Ectodermal cell (in vitro differentiated cells): ENCODE results near the gene SIPA1.

Experiments
- H3K27ac ChIP-seq: 2 replicates; pipeline ENCODE4 v1.7.0; 2013; ENCODE audit warnings: mild to moderate bottlenecking, low read depth, low read length; ENCODE audit not compliant: insufficient read depth, poor library complexity, severe bottlenecking
- H3K27me3 ChIP-seq: 2 replicates; pipeline ENCODE4 v1.7.0; 2013; ENCODE audit warnings: mild to moderate bottlenecking, low read length; ENCODE audit not compliant: insufficient read depth, control insufficient read depth, poor library complexity, severe bottlenecking
- H3K36me3 ChIP-seq: one replicate; pipeline ENCODE4 v1.7.0; 2013; ENCODE audit warnings: low read length; ENCODE audit not compliant: control insufficient read depth, insufficient read depth
- H3K4me1 ChIP-seq: one replicate; pipeline ENCODE4 v1.7.0; 2013; ENCODE audit warnings: low read length; ENCODE audit not compliant: control insufficient read depth, insufficient read depth
- H3K4me3 ChIP-seq: 2 replicates; pipeline ENCODE4 v1.7.0; 2013; ENCODE audit warnings: low read depth, low read length, control low read depth; ENCODE audit not compliant: insufficient read depth
- H3K9me3 ChIP-seq: 2 replicates; pipeline ENCODE4 v1.7.0; 2013; ENCODE audit warnings: mild to moderate bottlenecking, low read length, moderate library complexity; ENCODE audit not compliant: control insufficient read depth
- WGBS, 2 experiments: methylation state at CpG; one replicate each; pipeline ENCODE4 v1.1.7; 2013; ENCODE audit warnings: missing lambda C conversion rate in 2 of 2; 5-methylcytosine and 5-hydroxymethylcytosine counted together

The SIPA1 gene

DNA sequence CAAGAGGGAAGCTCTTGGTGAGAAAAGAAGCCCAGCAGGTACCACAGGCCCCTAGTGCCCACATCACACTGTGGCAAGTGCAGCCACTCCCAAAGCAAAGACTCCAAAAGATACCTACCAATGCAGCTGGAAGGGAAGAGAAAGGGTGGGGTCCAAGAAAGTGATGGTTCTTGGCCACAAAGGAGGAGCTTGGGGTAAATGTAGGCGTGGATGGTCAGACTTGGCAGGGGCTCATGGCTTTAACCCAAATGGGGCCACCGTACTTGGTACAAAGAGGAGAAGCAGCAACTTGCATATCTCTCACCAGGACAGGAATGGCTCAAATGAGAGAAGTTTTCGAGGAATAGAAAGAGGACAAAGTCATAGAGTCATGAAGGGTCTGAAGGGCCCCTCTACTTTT lies 28.7 kb upstream of the SIPA1 start:
- peaks cover 26% of the 10 kb centered on the region for H3K4me1 ChIP-seq
- H3K36me3 ChIP-seq = peaks cover 12% of the 10 kb centered on the region
- H3K27me3 ChIP-seq = no peaks in the 10 kb centered on the region
- H3K9me3 ChIP-seq = no peaks in the 10 kb centered on the region
- H3K27ac ChIP-seq = no peak overlapping the region
- no peak overlapping the region for H3K4me3 ChIP-seq
- WGBS, 2 experiments = 94 to 96% methylated on average over 3 of the region's 3 CpGs

GRCh38 chr11:65609665-65610064 lies 28.2 kb upstream of the SIPA1 start:
- H3K9me3 ChIP-seq = no peaks in the 10 kb centered on the region
- peaks cover 11% of the 10 kb centered on the region for H3K36me3 ChIP-seq
- peaks cover 26% of the 10 kb centered on the region for H3K4me1 ChIP-seq
- H3K27me3 ChIP-seq = no peaks in the 10 kb centered on the region
- no peak overlapping the region for H3K4me3 ChIP-seq
- no peak overlapping the region for H3K27ac ChIP-seq
- 93 to 95% methylated on average over 5 of the region's 5 CpGs for WGBS, 2 experiments

DNA sequence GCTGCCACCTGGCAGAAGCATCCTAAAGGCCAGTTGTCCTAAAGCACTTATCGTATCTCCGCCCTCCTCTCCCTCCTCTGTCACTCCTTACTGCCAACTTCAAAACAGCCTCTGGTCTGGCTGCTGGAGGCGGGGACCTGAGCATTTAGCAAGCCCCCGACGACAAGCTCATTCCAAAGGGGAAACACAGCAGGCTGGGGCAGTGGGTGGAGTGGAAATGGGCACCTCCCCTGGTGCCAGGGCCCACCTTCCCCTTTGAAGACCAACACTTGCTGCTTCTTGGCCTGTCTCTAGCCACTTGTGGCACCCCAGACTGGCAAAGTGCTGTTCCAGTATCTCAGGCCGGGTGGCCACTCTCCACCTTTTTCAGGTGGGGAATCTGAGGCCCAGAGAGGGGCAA lies 27.5 kb upstream of the SIPA1 start:
- WGBS, 2 experiments = 70 to 73% methylated on average over 6 of the region's 6 CpGs
- no peak overlapping the region for H3K27ac ChIP-seq
- no peaks in the 10 kb centered on the region for H3K27me3 ChIP-seq
- H3K4me1 ChIP-seq = peaks cover 26% of the 10 kb centered on the region
- H3K36me3 ChIP-seq = peaks cover 5% of the 10 kb centered on the region
- H3K4me3 ChIP-seq = no peak overlapping the region
- H3K9me3 ChIP-seq = no peaks in the 10 kb centered on the region

DNA sequence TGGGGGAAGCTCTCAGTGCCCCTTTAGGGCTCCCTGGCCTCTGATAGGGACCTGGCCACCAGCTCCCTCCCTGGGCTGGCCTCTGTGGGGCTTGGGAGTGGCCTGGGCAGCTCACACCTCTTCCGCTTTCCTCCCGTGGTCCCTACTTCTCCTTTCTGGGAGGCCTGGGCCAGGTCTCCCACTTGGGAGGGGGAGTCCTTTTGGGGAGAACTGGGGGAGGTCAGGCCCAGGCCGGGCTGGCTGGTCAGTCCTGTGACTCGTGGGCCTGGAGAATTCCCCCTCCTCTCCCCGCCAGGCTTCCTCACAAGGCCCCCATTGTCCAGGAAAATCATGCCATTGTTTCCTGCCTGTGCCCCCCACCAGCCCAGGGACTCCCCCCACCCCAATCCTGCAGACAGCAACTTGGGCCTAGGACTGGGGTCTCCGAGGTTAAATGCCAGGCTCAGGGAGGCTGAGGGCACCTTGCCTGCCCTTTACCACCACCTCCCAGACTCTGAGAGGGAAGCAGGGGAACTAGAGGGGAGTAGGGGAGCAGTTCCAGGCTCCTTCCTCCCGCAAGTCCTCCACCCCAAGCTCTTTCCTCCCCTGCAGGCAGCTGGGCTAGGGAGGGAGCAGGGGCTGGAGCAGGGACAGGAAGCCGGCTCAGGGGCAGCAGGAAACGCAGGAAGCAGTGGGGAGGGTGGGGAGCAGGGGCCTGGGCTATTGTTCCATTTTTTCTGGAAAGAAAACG lies 26.7 kb upstream of the SIPA1 start:
- H3K27me3 ChIP-seq = no peaks in the 10 kb centered on the region
- WGBS, 2 experiments = 54 to 58% methylated on average over 9 to 10 of the region's 10 CpGs
- H3K36me3 ChIP-seq = no peaks in the 10 kb centered on the region
- H3K4me3 ChIP-seq = no peak overlapping the region
- H3K27ac ChIP-seq = no peak overlapping the region
- no peaks in the 10 kb centered on the region for H3K9me3 ChIP-seq
- peaks cover 26% of the 10 kb centered on the region for H3K4me1 ChIP-seq

GRCh38 chr11:65611758-65612603 lies 25.9 kb upstream of the SIPA1 start:
- Histone ChIP-seq H3K4me3 (no peak overlapping the region), H3K27ac (no peak overlapping the region), H3K36me3 (no peaks in the 10 kb centered on the region), H3K4me1 (peaks cover 26% of the 10 kb centered on the region), H3K27me3 (no peaks in the 10 kb centered on the region), H3K9me3 (no peaks in the 10 kb centered on the region)
- WGBS, 2 experiments = 85 to 87% methylated on average over 12 of the region's 12 CpGs

GRCh38 chr11:65612691-65613090 lies 25.2 kb upstream of the SIPA1 start:
- Histone ChIP-seq H3K9me3 (no peaks in the 10 kb centered on the region), H3K36me3 (peaks cover 7% of the 10 kb centered on the region), H3K4me3 (peak overlapping the region; percentile 94), H3K27me3 (no peaks in the 10 kb centered on the region), H3K4me1 (peaks cover 31% of the 10 kb centered on the region), H3K27ac (no peak overlapping the region)
- WGBS, 2 experiments = 95% methylated on average over 7 of the region's 7 CpGs

- H3K27me3 ChIP-seq = no peaks in the 10 kb centered on the region
- peak overlapping the region; percentile 94 for H3K4me3 ChIP-seq
- H3K27ac ChIP-seq = no peak overlapping the region
- H3K4me1 ChIP-seq = peaks cover 31% of the 10 kb centered on the region
- 61 to 62% methylated on average over 43 of the region's 43 CpGs for WGBS, 2 experiments
- no peaks in the 10 kb centered on the region for H3K9me3 ChIP-seq
- peaks cover 12% of the 10 kb centered on the region for H3K36me3 ChIP-seq
Observed at GRCh38 chr11:65613091-65613928, 24.6 kb upstream of the SIPA1 start.

GRCh38 chr11:65615229-65615949 lies 22.5 kb upstream of the SIPA1 start, which contains the start of gene PCNX3:
Gene PCNX3 (plus strand): TSS chr11:65615776. CDS start chr11:65616312, 536 bp downstream.
- Histone ChIP-seq H3K27ac (peak within 1 kb of the TSS; percentile 52), H3K9me3 (no peaks in the 10 kb centered on the region), H3K27me3 (no peaks in the 10 kb centered on the region), H3K4me3 (peak within 1 kb of the TSS; percentile 94), H3K36me3 (peaks cover 23% of the 10 kb centered on the region), H3K4me1 (peaks cover 31% of the 10 kb centered on the region)
- WGBS, 2 experiments = 0% methylated on average over 55 of the region's 55 CpGs

- H3K4me3 ChIP-seq = peak overlapping the region; percentile 94
- no peaks in the 10 kb centered on the region for H3K27me3 ChIP-seq
- H3K4me1 ChIP-seq = peaks cover 31% of the 10 kb centered on the region
- H3K9me3 ChIP-seq = no peaks in the 10 kb centered on the region
- H3K36me3 ChIP-seq = peaks cover 29% of the 10 kb centered on the region
- WGBS, 2 experiments = 3 to 5% methylated on average over 50 of the region's 50 CpGs
- peak overlapping the region; percentile 26 for H3K27ac ChIP-seq
Observed at GRCh38 chr11:65615950-65616574, 21.8 kb upstream of the SIPA1 start.
